Fibroblast of pulmonary artery (primary cell): ENCODE results near the gene APP.
"Not testable (repeated sequence)": the region's sequence is repeated elsewhere in the genome, so short reads cannot be mapped to it uniquely, and the experiment has no call there.

Experiments
- DNase-seq: peaks from one replicate; pipeline ENCODE4 v3.0.0-alpha.2; 2010; ENCODE audit warnings: low read depth
- H3K4me3 ChIP-seq: replicated peaks from 2 replicates; pipeline ENCODE4 v1.5.1; 2011; ENCODE audit warnings: low read depth, mild to moderate bottlenecking, control low read depth, low read length, moderate library complexity
- CTCF ChIP-seq: IDR thresholded peaks from 2 replicates; pipeline ENCODE4 v1.5.1; 2011; ENCODE audit warnings: mild to moderate bottlenecking, control low read depth, low read length, inconsistent platforms; ENCODE audit errors: missing control alignments

The APP gene

DNA sequence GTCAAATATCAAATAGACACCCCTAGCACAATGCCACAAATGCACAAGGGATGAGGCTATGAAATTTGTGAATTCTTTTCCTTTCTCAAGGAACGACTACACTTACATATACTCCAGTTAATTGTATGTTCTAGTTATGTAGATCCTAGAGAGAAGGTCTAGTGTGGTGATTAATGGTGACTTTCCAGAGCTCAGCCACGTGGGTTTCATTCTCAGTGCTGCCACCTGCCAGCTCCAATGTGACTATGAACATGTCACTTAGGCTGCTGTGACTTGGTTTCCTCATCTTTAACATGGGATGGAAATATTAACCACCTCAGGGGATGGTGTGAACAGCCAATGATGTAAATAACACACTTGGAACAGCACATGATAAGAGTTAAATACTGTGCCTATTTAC is 138.3 kb downstream of the APP start:
- peak; percentile 7 for TF ChIP-seq CTCF
- no peak overlapping the region for H3K4me3 ChIP-seq
- DNase-seq: no peak

GRCh38 chr21:26028183-26028582 is 142.4 kb downstream of the APP start:
- no peak for DNase-seq
- no peak for TF ChIP-seq CTCF
- H3K4me3 ChIP-seq: no peak overlapping the region

DNA sequence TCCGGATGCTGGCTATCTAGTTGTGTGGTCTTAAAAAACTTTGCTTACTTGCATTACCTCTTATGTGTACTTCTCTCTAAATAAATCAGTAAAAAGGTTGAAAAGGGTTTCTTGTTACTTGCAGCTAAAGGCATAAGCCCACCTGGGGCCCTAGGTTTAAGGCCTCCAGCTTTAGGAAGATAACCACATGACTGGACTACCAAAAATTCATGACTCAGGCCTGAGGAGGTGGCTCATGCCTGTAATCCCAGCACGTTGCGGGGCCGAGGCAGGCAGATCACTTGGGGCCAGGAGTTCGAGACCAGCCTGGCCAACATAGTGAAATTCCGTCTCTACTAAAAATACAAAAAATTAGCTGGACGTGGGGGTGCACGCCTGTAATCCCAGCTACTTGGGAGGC is 142.9 kb downstream of the APP start:
- no peak overlapping the region for H3K4me3 ChIP-seq
- DNase-seq: peak; percentile 68
- no peak for TF ChIP-seq CTCF

DNA sequence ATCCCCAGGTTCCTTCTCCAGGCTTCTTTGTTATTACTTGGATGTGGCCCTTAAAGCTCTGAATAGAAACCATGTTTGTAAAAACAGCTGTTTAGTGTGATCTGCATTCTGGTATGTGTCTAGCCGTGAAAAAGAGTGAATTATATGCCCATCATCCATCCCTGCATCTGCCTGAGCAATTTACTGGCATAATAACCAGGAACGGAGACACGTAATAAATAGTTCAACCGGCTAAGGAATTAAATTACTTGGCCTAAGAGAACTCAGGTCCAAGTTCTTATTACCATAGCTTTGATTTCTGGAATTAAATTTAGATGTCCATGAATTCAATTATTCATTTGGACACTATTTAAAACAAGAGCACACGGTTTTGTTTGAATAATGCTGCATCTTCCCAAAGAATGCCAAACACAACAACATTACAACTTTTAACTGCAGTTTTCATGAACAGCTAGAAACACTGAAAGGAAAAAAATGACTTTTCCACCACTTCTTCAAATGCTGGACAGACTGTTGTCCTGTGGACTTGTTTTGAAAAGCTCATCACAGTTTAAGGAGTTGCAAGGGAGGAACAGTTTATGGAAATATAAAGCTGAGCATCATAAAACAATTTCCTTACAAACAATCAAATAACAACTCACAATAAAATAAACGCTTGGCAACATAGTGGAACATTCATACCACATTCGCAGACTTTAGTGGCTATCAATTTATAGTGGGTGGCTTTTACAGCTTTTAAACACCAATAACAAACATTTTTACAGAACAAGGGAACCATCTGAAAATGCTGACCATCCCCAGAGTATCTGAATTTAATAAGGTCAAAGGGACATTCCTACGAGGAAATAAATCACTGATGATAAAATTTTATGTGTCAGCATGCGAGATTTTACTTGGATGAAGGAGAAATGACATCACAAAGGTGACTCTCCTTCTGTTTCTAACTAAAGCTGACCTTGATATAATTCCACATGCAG is 144.7 kb downstream of the APP start:
- no peak for TF ChIP-seq CTCF
- DNase-seq: no peak
- H3K4me3 ChIP-seq: no peak overlapping the region

- DNase-seq, H3K4me3 ChIP-seq: not testable (repeated sequence)
Measured at GRCh38 chr21:26023406-26023805, 147.2 kb downstream of the APP start.

- DNase-seq, H3K4me3 ChIP-seq: not testable (repeated sequence)
Measured at GRCh38 chr21:26022598-26023337, 147.8 kb downstream of the APP start.

DNA sequence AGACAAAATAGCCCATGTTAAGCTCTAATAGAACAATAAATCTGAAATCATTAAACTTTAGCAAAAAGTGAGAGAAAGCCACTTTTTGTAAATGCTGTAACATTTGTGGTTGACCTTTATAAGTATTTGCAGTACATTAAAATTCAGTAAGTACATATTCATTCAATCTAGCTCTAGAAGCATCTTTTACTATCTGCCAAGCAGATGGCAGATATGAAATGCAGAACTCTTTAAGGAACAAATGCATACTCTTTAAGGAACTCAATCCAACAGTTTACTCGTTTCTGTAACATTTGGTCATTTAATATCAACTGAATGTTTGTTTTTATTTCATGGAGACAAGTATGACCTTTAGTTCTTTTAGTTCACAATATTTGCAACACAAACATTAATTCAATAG is 150.1 kb downstream of the APP start:
- H3K4me3 ChIP-seq: no peak overlapping the region
- DNase-seq: no peak
- TF ChIP-seq CTCF: no peak

GRCh38 chr21:26020081-26020480 is 150.5 kb downstream of the APP start:
- DNase-seq: no peak
- TF ChIP-seq CTCF: no peak
- H3K4me3 ChIP-seq: no peak overlapping the region
